ENCODE results near the gene CARNS1. TPM values are rescaled to one million over a fixed set of nuclear protein-coding genes. Genes with fewer than 3 reads are reported as not detected.

CARNS1 gene
- total and polyA plus RNA-seq, 10 donors: 1.0 to 4.4 (median 2.0) TPM

DNA sequence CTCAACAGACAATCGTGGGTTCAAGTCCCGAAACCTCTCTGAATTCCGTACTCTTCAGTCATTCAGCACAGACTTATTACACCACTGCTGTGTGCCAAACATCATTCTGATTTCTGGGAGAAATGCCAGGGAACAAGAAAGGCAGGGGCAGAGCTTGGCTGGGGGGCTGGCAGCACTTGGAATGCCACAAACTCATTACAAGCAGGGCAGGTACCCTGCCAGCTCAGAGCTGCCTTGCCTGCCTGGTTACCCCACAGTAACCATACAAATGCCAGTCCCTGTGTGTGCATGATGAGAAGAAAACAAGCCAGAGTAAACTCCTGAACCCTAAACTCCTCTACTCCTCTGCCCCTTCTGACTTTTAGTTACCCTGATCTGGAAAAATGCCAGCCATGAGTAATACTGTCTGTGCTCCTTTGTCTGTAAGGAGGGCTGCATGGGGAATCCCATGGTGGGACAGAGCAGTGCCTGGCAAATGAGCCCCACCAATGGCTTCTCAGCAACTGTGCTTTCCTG lies 30.6 kb upstream of the CARNS1 start:
- 82 to 97% (median 91%) methylated on average over 3 of the region's 3 CpGs for WGBS, 5 donors
- DNase-seq: no peak
- Histone ChIP-seq H3K4me1 (peaks cover 8 to 48% (median 26%) of the 10 kb centered on the region in 6 donors), H3K36me3 (no peaks in the 10 kb centered on the region), H3K4me3 (no peak overlapping the region), H3K9me3 (no peaks in the 10 kb centered on the region), H3K27ac (no peak overlapping the region), H3K27me3 (replicated peaks in 1 of 7) (no peaks in the 10 kb centered on the region)
- intact Hi-C loops (cut with DNase I; ENCODE audit: low total_unique reads): loop anchor here (5.0 to 10.0 kb wide), 2 partner anchors 38 to 130 kb away; no protein-coding TSS in a partner anchor
- TF ChIP-seq POLR2AphosphoS5 (IDR thresholded peaks at IDR 0.05) (no peak), POLR2A (IDR thresholded peaks at IDR 0.05) (no peak)
- TF ChIP-seq, protein P1, sequence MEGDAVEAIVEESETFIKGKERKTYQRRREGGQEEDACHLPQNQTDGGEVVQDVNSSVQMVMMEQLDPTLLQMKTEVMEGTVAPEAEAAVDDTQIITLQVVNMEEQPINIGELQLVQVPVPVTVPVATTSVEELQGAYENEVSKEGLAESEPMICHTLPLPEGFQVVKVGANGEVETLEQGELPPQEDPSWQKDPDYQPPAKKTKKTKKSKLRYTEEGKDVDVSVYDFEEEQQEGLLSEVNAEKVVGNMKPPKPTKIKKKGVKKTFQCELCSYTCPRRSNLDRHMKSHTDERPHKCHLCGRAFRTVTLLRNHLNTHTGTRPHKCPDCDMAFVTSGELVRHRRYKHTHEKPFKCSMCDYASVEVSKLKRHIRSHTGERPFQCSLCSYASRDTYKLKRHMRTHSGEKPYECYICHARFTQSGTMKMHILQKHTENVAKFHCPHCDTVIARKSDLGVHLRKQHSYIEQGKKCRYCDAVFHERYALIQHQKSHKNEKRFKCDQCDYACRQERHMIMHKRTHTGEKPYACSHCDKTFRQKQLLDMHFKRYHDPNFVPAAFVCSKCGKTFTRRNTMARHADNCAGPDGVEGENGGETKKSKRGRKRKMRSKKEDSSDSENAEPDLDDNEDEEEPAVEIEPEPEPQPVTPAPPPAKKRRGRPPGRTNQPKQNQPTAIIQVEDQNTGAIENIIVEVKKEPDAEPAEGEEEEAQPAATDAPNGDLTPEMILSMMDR (IDR thresholded peaks at IDR 0.05 in 8 of 11, conservative IDR thresholded peaks at IDR 0.05 in 3 of 11): no peak

DNA sequence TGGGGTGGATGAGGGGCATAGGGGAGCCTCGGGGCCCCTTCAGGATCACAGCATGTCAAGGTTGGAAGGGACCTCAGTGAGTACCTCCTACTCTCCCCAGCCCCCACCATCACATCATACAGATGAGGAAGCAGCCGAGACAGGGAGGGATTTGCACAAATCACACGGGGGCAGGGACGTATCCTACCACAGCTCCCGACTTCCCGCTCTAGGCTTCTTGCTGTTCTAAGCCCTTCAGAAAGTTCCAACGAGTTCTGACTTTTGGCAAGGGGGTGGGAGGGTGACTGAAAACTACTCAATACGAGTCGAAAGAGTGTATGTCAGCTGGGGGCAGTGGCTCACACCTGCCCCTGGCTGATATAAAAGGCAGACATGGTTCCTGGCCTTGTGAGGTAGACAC lies 28.4 kb upstream of the CARNS1 start:
- Histone ChIP-seq H3K4me3 (no peak overlapping the region), H3K27ac (no peak overlapping the region), H3K9me3 (no peaks in the 10 kb centered on the region), H3K36me3 (no peaks in the 10 kb centered on the region), H3K4me1 (peaks cover 12 to 45% (median 25%) of the 10 kb centered on the region in 6 donors), H3K27me3 (replicated peaks in 1 of 7) (no peaks in the 10 kb centered on the region)
- DNase-seq: no peak
- intact Hi-C loops (cut with DNase I; ENCODE audit: low total_unique reads): loop anchor here (10.0 kb wide), 1 partner anchor 132 kb away; no protein-coding TSS in a partner anchor
- WGBS, 5 donors: 20 to 46% (median 32%) methylated on average over 9 of the region's 9 CpGs
- TF ChIP-seq, protein P1 (IDR thresholded peaks at IDR 0.05 in 8 of 11, conservative IDR thresholded peaks at IDR 0.05 in 3 of 11): no peak
- TF ChIP-seq POLR2A (IDR thresholded peaks at IDR 0.05) (no peak), POLR2AphosphoS5 (IDR thresholded peaks at IDR 0.05) (no peak)

DNA sequence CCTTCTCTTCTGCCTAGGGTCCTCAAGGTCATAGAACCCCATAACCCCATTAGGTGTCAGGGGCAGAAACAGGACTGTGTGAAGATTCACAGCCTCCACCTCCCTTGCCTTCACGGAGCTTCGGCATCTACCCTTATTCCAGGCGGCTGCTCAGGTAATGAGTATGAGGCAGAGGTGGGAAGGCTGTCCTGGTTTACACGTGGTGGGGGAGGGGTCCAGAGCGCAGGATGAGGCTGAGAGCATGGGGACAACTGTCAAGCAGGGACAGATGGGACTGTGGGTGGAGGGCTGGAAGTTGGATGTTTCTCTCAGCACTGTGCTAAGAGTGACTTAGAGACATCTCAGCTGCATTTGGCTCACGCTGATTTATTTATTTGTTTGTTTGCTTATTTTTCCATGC lies 28.0 kb upstream of the CARNS1 start:
- Histone ChIP-seq H3K36me3 (no peaks in the 10 kb centered on the region), H3K27ac (no peak overlapping the region), H3K27me3 (replicated peaks in 1 of 7) (no peaks in the 10 kb centered on the region), H3K9me3 (no peaks in the 10 kb centered on the region), H3K4me3 (no peak overlapping the region), H3K4me1 (peaks cover 11 to 45% (median 25%) of the 10 kb centered on the region in 6 donors)
- no peak for DNase-seq
- TF ChIP-seq POLR2AphosphoS5 (IDR thresholded peaks at IDR 0.05): no peak
- TF ChIP-seq POLR2A (IDR thresholded peaks at IDR 0.05): no peak
- TF ChIP-seq, protein P1 (IDR thresholded peaks at IDR 0.05 in 8 of 11, conservative IDR thresholded peaks at IDR 0.05 in 3 of 11): no peak
- WGBS, 5 donors: 71 to 84% (median 75%) methylated on average over 6 of the region's 6 CpGs
- intact Hi-C loops (cut with DNase I; ENCODE audit: low total_unique reads): loop anchor here (10.0 kb wide), 1 partner anchor 133 kb away; no protein-coding TSS in a partner anchor

DNA sequence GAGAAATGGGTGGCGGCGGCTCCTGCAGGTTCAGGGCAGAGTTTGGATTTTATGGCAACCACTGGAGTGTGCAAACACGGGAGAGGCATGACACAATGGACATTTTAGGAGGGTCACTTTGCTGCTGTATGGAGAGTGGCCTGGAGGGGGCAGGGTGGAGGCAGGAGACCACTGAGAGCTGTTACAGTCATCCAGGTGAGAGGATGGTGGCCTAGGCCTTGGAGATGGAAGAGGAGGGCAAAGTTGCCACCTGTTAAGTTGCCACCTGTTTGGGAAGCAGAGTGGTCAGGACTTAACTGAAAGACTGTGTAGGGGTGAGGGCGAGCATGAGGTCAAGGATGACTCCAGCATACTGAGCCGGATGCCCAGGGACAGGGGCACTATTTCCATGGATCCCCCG lies 26.0 kb upstream of the CARNS1 start:
- H3K9me3 ChIP-seq: no peaks in the 10 kb centered on the region
- intact Hi-C loops (cut with DNase I; ENCODE audit: low total_unique reads): loop anchor here (10.0 kb wide), 1 partner anchor 135 kb away; no protein-coding TSS in a partner anchor
- TF ChIP-seq POLR2A (IDR thresholded peaks at IDR 0.05) (no peak), POLR2AphosphoS5 (IDR thresholded peaks at IDR 0.05) (peak in 1 of 3 donors; percentile 16)
- TF ChIP-seq, protein P1 (IDR thresholded peaks at IDR 0.05 in 8 of 11, conservative IDR thresholded peaks at IDR 0.05 in 3 of 11): peak; percentile 40 to 76 (median 60)
- DNase-seq: peak; percentile 82
- no peak overlapping the region for H3K27ac ChIP-seq
- 64 to 78% (median 72%) methylated on average over 6 of the region's 6 CpGs for WGBS, 5 donors
- no peaks in the 10 kb centered on the region for H3K27me3 ChIP-seq (replicated peaks in 1 of 7)
- H3K4me1 ChIP-seq: peaks cover 12 to 58% (median 35%) of the 10 kb centered on the region in 6 donors
- H3K36me3 ChIP-seq: peaks cover 0 to 14% (median 0%) of the 10 kb centered on the region in 6 donors
- H3K4me3 ChIP-seq: no peak overlapping the region

All from spleen (tissue), 11 donors.